Stimulated activated CD4-positive, alpha-beta T cell treated with anti-CD3 and anti-CD28 coated beads, TNF-alpha, amount 100 ng/mL, for 4 hours (primary cell): Measurements from ENCODE around the gene CAPNS1.

Experiments used
- DNase-seq, 3 experiments: peaks; one replicate each; pipeline ENCODE4 v3.0.0-alpha.2; 2020; ENCODE audit warnings: low read depth in 3 of 3

The CAPNS1 gene

DNA sequence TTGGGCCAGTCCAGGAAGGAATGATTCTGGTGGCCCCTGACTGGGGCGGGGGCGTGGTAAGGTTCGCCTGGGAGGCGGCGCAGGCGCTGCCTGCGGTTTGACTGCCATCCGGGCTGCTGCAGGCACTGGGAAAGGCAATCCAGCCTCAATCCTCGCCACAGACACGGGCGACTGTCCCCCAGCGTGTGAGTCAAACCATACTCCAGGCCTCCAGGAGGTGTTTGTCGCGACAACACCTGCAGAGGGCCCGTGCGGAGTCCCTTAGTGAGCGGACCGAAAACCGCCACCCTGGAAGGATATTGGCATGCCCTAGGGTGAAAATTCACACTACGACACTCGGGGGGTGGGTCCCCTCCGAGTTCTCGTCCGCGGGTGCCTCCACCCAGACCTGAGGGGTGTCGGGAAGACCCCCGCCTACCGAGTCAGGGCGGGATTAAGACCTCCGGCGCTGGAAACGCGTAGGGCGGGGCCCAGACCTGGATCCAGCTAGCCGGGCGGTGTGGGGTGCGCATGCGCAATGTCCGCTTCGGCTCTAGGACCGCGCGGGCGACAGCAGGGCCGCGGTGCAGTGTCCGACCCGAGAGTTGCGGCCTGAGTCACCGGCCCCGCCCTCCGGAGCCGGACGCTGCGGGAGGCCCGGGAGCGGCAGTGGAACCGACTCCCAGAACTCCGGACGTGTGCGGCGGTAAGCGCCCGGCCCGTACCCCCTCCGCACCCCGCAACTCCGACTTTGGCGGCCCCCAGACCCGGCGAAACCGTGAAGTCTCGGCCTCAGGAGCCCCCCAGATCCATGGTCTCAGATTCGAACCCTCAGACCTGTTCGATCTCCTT is at the start of gene CAPNS1:
Gene CAPNS1 (plus strand): TSS at position 594 of the 831 bp plus-strand sequence. CDS start 946 bp downstream, outside the sequence.
- peak; percentile 82 to 88 (median 84) for DNase-seq

DNA sequence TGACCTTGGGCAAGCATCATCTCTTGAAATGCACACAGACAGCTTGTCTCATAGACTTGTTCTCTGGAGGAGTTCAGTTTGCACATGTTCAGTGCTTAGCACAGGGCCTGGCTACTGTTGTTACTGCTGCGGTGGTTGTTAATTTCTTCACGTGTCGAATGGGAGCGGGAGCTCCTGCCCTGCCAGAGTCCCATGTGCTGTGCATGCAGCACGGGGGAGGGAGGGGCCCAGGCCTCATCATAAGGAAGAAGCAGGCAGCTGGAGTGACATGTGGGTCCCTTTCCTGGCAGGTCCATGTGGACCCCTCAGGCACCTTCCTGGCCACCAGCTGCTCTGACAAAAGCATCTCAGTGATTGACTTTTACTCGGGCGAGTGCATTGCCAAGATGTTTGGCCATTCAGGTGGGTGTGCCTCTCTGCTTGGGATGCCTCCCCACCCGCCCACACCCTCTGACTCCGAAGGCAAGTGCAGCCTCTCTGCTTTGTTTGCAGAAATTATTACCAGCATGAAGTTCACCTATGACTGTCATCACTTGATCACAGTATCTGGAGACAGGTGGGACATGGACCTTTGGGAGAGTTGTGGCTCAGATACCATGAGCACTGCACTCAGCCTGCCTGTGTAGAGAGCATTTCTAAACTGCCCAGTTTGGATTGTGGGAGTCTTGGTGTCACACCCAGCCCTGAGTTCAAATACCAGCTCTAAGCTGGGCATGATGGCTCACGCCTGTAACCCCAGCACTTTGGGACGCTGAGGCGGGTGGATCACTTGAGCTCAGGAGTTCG is 48.8 kb upstream of the CAPNS1 start:
- DNase-seq, result no peak

DNA sequence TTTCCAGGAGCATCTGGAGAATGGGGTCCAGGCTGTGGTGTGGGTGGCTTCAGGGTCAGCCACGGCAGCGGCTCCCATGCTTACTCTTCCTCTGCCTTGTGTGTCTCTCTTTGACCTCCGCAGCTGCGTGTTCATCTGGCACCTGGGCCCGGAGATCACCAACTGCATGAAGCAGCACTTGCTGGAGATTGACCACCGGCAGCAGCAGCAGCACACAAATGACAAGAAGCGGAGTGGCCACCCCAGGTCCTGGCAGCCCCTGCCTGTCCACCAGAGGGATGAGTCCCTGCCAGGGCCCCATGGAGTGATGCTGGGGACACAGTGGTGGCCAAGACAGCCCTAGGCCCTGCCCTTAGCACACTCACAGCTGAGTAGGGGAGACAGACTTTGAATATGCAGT is 47.3 kb upstream of the CAPNS1 start:
- no peak for DNase-seq

GRCh38 chr19:36093146-36093662 is 46.7 kb upstream of the CAPNS1 start:
- DNase-seq, result no peak

GRCh38 chr19:36093687-36094086 is 46.2 kb upstream of the CAPNS1 start:
- no peak for DNase-seq

GRCh38 chr19:36097036-36097435 is 42.8 kb upstream of the CAPNS1 start:
- no peak for DNase-seq

DNA sequence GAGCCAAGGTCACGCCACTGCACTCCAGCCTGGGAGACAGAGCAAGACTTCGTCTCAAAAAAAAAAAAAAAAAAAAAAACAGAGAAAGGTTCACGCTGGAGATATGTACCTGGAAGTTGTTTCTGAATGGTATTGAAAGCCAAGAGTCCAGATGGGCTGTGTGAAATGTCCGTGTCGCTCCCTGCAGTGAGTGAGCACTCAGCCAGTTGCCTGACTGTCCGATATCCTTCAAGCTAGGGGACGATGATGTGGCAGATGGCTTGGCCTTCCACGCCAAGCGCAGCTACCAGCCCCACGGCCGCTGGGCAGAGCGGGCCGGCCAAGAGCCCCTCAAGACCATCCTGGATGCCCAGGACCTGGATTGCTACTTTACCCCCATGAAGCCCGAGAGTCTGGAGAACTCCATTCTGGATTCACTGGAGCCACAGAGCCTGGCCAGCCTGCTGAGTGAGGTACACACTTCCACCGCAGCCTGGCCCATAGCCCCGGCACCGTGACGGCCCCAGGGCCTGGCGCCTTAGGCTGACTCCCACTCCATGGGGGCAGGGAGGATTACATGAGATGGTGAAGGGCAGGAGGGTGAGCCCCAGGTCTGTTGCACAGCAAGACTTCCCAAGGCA is 40.6 kb upstream of the CAPNS1 start:
- DNase-seq, result no peak

GRCh38 chr19:36100476-36100875 is 39.4 kb upstream of the CAPNS1 start:
- DNase-seq, result no peak

DNA sequence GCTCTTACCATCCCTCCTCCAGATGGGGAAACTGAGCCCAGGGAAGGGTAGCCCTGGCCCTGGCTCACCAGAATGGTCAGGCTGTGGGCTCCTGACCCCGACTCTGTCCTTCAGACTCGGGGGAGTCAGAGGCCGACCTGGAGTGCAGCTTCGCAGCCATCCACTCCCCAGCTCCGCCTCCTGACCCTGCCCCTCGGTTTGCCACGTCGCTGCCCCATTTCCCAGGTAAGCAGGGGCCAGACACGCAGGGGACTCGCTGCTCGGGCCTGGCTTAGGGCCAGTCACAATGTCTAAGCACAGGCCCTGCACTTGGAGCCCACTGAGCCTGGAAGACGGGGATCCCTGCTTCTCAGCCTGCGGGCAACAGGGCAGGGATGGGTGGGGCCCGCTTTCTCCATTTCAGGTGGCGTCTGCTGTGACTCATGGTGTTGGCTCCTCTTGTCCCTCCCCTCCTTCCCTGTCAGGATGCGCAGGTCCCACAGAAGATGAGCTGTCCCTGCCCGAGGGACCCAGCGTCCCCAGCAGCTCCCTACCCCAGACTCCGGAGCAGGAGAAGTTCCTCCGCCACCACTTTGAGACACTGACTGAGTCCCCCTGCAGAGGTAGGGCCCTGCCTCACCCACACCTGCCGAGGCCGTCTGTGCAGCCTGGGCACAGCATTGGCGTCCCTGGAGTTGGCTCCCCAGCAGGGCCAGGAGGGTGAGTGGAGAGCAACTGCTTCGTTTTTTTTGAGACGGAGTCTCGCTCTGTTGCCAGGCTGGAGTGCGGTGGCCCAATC is 38.1 kb upstream of the CAPNS1 start:
- DNase-seq, result no peak

DNA sequence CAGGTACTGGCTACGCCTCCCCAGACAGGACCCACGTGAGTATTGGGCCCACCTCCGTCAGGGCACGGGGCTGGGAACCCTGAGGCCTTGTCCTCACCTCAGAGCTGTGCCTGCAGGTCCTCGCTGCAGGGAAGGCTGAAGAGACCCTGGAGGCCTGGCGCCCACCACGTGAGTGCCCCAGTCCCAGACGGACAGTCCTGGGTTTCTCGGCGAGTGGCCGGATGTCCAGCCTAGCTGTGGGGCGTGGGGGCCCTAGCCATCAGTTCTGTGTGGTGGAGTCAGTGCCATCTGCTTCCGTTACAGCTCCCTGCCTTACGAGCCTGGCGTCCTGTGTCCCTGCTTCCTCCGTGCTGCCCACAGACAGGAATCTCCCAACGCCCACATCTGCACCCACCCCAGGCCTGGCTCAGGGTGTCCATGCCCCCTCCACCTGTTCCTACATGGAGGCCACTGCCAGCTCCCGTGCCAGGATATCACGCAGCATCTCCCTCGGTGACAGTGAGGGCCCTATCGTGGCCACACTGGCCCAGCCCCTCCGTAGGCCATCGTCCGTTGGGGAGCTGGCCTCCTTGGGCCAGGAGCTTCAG is 36.7 kb upstream of the CAPNS1 start:
- no peak for DNase-seq

DNA sequence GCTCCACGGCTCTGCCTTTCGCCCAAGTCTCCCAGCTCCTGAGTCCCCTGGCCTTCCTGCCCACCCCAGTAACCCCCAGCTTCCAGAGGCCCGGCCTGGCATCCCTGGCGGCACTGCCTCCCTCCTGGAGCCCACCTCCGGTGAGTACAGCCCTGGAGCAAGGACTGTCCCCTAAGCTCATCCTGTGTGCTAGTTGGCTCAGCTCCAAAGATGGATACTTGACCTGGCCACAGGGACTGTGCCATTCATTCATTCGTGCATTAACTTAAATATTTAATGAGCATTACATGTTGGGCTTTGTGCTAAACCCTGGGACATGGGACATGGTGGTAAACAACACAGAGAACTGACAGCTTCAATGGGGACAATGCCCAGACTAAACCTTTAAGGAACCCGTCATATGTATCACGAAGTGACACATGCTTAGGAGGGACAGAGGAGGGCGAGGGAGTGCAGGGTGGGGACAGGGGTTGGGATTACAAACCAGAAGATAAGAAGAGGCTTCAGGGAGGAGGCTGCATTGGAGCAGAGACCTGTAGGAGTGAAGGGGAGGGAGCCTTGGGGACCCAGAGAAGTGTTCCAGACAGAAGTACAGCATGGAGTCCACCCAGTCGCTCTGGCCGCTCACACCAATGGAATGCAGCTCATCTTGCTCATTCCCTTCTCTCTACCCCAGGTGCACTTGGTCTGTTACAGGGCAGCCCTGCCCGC is 35.9 kb upstream of the CAPNS1 start:
- DNase-seq, result no peak

DNA sequence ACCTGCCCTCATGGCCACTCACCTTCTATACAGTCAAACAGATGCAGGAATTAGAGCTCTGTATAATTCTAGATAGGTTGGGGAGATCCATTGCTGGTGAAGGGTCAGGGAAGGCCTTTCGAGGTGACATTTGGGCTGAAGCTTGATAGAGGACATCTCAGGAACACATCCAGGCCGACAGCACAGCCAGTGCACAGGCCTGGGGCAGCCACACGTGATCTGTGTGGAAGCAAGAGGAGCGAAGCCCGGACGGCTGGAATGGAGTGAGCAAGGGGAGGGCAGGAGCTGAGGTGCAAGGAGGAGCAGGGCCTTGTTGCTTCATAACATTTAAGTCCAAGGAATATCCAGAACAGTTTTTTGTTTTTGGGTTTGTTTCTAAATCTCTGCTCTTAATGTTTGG is 33.4 kb upstream of the CAPNS1 start:
- DNase-seq, result no peak

GRCh38 chr19:36106991-36107390 is 32.9 kb upstream of the CAPNS1 start:
- no peak for DNase-seq

DNA sequence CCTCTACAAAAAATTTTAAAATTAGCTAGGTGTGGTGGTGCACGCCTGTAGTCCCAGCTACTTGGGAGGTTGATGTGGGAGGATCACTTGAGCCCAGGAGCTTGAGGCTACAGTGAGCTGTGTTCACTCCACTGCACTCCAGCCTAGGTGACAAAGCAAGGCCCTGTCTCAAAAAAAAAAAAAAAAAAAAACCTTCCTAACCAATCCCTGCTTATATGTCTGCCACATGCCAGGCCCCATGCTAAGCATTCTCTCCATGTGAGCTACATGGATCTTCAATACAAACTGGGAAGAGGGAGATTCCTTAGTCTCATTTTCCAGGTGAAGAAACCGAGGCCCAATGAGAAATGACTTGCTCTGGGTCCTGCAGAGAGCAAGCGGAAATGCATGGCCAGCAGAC is 31.2 kb upstream of the CAPNS1 start:
- no peak for DNase-seq

DNA sequence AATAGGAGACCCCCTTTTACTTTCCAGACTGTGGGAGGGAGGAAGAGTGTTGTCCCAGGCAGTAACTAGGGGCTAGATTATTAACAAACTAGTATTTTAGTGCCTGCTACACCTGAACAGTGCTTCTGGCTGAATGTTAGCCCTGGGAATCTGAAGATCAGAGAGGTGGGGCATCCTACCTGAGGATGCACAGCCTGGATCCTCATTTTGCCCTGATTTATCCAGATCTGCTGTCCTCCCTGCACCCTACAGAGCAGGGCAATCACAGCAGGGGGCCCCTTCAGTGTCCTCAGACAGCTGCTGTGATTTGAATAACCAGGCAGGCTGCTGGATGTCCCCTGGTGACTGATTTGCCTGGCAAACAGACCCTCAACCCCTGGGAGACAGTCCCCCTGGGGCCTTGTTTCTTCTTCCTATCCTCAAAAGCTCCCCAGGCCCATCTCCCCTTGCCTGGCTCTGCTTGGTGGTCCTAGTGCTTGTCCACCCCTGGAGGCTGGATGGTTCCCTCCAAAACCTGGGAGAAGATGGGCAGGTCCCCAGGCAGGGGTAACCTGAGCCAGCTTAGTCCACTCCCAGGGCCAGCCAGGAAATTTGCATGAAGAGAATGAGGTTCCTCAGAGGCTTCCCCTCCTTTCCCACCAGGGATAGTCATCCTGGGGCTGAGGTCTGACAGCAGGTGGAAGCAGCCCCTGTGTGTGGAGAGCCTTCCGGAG is 29.2 kb upstream of the CAPNS1 start, which contains the start of gene OVOL3:
Gene OVOL3 (plus strand): TSS at position 657 of the 713 bp plus-strand sequence. CDS start 60 bp downstream, outside the sequence.
- no peak for DNase-seq

DNA sequence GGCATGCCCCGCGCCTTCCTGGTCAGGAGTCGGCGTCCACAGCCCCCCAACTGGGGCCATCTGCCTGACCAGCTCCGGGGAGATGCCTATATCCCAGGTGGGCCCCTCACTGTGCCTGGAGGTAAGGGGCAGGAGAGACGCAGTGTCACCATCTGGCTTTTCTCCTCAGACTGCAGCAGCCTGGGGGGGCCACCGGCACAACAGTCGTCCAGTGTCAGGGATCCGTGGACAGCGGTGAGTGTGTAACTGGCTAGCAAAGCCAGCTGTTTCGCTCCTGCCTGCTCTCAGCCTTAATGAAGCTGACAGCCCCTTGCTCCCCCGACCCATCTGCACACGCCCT is 28.7 kb upstream of the CAPNS1 start:
- DNase-seq, result no peak

GRCh38 chr19:36112678-36113077 is 27.2 kb upstream of the CAPNS1 start:
- DNase-seq, result no peak

DNA sequence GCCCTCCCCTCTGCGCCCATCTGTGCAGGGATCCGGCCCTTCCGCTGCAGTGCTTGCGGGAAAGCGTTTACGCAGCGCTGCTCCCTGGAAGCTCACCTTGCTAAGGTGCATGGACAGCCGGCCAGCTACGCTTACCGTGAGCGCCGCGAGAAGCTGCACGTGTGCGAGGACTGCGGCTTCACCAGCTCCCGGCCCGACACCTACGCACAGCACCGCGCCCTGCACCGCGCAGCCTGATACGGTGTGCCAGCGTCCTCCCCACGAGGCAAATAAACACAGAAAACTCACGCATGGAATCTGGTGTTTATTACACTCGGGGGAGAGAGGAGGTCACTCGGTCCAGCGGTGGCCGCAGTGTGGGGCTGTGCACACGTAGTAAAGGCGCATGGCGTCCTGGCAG is 26.4 kb upstream of the CAPNS1 start:
- no peak for DNase-seq

DNA sequence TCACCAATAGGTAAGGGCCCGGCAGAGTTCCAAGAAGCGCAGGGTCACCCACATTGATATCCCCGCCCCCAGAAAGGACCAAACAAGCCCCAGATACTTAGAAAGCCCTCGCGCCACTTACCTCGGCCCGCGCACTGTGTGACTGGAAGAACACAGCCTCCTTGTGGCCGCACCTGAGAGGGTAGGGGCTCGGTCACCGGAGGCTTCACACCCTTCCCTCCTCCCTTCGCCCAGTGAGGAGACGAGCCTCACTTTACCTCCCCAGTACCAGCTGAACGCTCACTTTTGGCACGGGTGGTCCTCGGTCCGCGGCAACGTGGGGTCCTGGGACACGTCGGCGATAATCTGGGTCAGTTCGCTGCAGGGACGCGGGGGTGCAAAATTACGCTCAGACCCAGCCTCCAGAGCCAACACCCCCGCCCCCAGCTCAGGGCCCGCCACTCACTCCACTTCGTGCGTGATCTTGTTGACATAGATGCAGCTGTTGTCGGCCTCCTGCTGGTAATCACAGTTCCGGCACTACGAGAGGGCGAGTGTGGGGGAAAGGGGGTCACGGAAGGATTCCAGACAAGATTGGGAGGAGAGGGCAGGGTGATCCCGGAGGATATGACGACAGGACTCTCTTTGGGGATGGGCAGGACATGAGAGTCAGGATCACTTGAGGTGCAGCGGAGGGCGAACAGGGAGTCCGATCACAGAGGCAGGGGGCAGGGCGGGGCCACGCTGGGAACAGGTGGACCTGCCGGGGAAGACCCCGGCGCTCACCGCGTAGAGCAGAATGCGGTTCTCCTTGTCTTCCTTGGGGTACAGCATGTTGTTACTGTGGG is 25.8 kb upstream of the CAPNS1 start:
- DNase-seq, result no peak
